WI38 (cell line): Measurements from ENCODE around the gene ARMC12.
"Not testable (repeated sequence)": the region's sequence is repeated elsewhere in the genome, so short reads cannot be mapped to it uniquely, and the experiment has no call there.

ENCODE experiments used
- H3K4me3 ChIP-seq: 2 replicates; pipeline ENCODE4 v1.5.1; 2011; ENCODE audit warnings: low read depth, mild to moderate bottlenecking, control low read depth, low read length
- CTCF ChIP-seq: IDR thresholded peaks from 2 replicates; pipeline ENCODE4 v1.5.1; 2012; ENCODE audit warnings: low read depth, mild to moderate bottlenecking, control low read depth, low read length

ARMC12 gene

GRCh38 chr6:35731414-35731735 lies 5.5 kb upstream of the ARMC12 start:
- H3K4me3 ChIP-seq = peak overlapping the region; percentile 69
- no peak for TF ChIP-seq CTCF

- H3K4me3 ChIP-seq = peak overlapping the region; percentile 69
- TF ChIP-seq CTCF = no peak
Measured at GRCh38 chr6:35731736-35732532, 4.9 kb upstream of the ARMC12 start.

- H3K4me3 ChIP-seq = no peak overlapping the region
- no peak for TF ChIP-seq CTCF
Measured at GRCh38 chr6:35733633-35734032, 3.2 kb upstream of the ARMC12 start.

- H3K4me3 ChIP-seq = not testable (repeated sequence)
Measured at GRCh38 chr6:35734319-35734718, 2.5 kb upstream of the ARMC12 start.

- no peak for TF ChIP-seq CTCF
- no peak overlapping the region for H3K4me3 ChIP-seq
Measured at GRCh38 chr6:35735452-35735851, 1.4 kb upstream of the ARMC12 start.

GRCh38 chr6:35736253-35736894 lies 458 bp upstream of the ARMC12 start:
- TF ChIP-seq CTCF = peak; percentile 89

GRCh38 chr6:35737413-35738211 lies 780 bp downstream of the ARMC12 start:
- TF ChIP-seq CTCF = peak; percentile 54; the same call in 1 of the 2 replicates
- H3K4me3 ChIP-seq = no peak overlapping the region

More at GRCh38 chr6:35736253-35736894, 458 bp upstream of the ARMC12 start:
- H3K4me3 ChIP-seq = no peak overlapping the region
